Measurements from ENCODE around the gene SPATA33.
"Not testable (repeated sequence)": the region's sequence is repeated elsewhere in the genome, so short reads cannot be mapped to it uniquely, and the experiment has no call there.

Gene SPATA33

DNA sequence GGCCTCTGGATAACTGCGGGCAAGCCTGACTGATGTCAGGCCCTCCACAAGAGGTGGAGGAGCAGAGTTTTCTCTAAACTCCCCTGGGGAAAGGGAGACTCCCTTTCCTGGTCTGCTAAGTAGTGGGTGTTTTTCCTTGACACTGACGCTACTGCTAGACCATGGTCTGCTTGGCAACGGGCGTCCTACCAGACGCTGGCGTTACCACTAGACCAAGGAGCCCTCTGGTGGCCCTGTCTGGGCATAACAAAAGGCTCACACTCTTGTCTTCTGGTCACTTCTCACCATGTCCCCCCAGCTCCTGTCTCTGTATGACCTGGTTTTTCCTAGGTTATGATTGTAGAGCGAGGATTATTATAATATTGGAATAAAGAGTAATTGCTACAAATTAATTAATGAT lies 9.4 kb downstream of the SPATA33 start:
- not testable (repeated sequence) for DNase-seq

DNA sequence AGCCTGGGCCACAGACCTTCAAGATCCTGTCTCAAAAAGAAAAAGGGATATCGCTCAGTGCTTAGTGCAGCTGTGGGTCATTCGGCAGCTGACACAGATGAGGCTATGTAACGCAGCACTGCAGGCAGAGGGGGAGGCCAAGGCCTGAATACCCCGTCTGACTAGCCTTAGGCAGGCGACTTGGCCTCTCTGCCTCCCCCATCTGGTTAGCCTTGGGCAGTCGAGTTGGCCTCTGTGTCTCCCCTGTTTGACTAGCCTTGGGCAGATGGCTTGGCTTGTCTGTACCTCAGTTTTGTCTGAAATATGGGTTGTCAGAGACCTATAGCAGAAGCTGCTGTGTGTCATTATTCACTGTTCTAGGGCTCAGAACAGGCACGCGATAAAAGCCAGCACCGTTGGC lies 10.0 kb downstream of the SPATA33 start:
- DNase-seq, result no peak

DNA sequence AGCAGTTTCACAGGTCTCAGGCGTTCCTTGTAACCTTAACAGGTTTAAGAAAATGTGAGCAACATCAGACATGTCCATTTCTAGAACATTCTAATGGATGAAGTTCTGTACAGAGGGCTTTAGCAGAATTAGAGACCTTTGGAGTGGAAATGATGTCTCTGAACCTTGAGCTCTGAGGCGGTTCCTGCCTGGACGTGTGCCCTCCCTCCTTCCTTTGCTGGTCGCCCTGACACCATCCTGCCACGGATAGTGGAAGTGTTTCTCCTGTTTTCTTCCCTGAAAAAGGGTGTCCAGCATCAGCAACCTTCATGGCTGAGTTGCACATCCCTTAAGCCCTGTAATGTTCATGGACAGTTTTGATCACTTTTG lies 11.1 kb downstream of the SPATA33 start:
- DNase-seq, result no peak

DNA sequence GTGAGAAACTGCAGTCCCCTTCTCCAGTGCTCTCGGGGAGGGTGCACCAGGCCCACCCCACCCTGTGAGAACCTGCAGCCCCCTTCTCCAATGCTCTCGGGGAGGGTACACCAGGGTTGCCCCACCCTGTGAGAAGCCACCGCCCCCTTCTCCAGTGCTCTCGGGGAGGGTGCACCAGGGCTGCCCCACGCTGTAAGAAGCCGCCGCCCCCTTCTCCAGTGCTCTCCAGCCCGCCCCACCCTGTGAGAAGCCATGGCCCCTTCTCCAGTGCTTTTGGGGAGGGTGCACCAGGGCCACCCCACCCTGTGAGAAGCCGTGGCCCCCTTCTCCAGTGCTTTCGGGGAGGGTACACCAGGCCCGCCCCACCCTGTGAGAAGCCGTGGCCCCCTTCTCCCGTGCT lies 12.1 kb downstream of the SPATA33 start:
- no peak for DNase-seq

DNA sequence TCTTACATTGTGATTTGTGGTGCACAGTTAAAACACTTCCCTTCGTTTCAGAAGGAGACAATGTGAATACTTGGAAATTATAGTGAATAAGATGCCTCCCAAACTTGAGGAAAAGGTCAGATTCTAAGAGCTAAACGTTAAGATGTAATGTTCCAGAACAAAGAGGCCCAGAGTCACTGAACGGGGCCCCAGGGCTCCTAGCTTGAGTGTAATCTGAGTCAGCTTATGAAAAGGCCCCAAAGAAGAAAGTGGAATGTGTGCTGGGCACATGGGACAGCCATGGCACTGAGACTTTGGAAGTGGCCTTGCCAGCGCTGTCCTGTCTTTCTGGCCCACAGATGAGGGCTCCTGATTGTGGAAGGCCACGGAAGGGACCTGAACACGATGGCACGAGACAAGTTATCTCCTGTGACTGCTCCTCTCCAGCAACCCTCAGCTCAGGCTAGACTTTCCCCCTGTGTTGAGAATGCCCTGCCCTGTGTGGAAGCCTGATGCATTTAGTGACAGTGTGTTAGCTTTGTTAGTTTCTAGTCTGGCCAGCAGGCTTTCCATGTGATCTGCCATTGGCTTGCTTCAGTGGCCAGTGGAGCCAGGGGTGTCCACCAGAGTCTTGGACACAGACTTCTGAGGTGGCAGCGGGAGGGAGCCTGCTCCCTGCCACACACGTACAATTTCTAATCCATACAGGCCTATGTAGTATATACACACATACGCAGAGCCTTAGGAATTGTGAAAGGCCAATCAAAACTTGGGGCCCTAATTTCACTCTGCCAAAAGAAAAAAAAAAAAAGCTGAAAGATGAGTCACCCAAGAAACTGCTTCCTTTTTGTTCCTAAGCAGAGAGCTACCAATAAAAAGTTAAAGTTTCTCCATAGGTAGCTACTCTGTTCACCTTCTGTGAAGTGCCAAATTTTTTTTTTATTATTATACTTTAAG lies 13.1 kb downstream of the SPATA33 start:
- DNase-seq, result no peak

DNA sequence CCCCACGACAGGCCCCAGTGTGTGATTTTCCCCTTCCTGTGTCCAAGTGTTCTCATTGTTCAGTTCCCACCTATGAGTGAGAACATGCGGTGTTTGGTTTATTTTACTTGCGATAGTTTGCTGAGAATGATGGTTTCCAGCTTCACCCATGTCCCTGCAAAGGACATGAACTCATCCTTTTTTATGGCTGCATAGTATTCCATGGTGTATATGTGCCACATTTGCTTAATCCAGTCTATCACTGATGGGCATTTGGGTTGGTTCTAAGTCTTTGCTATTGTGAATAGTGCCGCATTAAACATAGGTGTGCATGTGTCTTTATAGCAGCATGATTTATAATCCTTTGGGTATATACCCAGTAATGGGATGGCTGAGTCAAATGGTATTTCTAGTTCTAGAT lies 13.9 kb downstream of the SPATA33 start:
- not testable (repeated sequence) for DNase-seq

DNA sequence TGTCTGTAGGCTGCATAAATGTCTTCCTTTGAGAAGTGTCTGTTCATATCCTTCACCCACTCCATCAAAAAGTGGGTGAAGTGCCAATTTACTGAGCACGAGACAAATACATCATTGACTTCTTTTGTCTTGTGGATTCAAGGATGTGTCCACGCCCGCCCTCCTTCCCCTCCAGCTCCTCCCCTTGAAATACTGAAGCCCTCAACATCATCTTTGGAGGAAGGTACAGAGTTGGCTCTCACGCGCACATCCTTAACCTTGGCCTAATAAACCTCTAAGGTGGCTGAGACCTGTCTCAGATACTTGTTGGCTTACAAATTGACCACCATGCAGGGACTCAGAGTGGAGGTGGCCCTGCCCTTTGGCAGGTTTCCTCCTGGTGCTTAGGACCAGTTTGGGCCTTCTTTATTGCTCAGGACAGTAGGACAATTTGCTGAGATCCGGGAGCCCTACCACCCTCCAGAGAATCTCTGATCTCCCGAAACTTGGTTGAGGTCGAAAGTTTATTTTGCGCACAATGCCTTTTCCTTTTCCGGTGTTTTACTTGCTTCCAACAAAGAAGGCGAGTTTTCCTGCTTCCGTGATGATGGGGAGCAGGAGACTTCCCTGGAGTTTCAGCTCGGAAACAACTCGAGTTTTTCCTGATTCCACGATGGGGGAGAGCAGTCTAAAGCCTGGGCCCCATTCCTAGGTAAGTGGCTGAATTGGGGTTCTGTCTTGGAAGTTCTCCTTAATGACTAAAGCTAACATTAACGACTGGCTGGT lies 14.7 kb downstream of the SPATA33 start:
- no peak for DNase-seq

DNA sequence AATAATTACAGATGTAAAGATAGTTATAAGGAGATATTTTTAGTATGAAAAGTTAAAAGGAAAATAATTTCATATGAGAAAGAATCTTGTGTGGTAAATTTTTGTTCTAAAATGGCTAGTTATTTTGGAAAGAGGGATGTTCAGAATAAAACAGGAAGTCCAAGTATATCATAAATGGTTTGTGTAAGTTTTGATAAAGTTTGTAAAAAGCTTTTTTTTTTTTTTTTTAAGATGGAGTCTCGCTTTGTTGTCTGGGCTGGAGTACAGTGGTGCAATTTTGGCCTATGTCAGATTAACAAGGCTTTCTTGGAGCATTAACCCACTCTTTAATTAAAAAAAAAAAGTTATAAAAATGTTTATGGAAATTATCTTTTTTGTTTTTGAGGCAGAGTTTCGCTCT lies 20.6 kb downstream of the SPATA33 start:
- no peak for DNase-seq

DNA sequence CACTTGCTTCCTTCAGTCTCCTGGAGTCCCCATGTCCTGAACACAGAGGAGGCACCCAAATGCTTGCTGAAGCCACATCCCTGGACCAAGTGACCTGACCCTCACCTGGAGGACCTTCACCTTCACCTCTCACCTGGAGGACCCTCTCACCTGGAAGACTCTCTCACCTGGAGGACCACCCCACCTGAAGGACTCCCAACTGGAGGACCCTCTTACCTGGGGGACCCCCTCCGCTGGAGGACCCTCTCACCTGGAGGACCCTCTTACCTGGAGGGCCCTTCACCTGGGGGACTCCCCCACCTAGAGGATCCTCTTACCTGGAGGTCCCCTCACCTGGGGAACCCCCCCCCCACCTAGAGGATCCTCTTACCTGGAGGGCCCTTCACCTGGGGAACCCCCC lies 28.3 kb downstream of the SPATA33 start:
- DNase-seq, result no peak

DNA sequence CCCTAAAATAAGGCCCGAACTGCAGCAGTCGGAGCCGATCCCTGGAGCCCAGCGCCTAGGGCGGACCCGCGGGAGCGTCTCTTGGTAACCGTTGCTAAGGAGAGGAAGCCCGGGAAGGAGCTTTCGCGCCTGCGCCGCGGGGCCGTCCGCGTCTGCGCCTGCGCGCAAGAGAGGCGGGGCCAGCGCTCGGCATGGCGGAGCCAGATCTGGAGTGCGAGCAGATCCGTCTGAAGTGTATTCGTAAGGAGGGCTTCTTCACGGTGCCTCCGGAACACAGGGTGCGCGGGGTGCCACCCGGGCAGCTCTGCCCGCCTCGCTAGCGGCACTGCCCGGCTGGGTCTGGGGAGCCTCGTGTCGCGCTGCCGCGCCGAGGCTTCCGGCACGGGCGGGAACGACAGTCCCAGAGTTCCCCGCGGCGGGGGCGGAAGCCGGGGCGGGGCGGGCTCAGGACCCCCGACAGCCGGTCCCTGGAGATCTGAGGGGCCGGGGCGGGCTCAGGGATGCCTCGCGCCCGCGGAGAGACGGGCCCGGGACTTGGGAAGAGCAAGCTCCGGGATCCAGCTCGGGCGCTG lies 29.0 kb downstream of the SPATA33 start, which contains the start of gene CDK10:
TSS of gene CDK10 (plus strand) at position 170 of the 572 bp plus-strand sequence. CDS start at position 192, 22 bp downstream.
- peak; percentile 71 to 90 for DNase-seq

DNA sequence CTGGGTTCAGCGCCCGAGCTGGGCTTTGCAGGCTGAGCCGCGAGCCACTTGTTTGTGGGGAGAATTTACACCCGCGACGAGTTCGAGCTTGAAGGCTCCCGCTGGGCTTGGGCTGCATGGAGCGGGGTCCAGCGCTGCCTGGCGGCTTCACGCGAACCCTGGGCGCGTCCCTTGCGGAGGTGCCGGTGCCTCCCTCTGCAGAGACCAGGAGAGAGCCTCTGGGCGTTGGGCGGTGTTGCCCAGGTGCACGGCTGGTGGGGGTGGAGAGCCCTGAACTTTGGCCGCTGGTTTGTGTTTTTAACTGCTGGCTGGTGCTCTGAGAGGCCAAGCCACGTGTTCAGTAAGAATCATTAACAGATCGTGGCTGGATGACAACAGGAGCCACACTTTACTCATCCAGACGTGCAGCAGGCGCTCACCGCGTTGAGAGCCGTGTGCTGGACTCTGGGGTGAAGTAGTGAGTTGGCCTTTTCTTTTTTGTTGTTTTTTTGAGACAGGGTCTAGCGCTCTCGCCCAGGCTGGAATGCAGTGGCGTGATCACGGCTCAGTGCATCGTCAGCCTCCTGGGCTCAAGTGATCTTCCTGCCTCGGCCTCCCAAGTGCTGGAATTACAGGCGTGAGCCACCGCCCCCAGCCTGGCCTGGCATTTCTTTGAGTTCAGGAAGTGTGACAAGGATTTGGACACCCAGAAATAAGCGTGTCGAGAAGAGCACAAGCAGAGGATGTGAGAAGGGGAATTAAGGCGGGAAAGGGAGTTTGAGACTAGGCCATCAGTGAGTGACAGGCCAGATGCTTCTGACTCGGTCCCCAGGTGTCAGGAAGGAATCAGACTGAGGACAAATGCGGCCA lies 29.7 kb downstream of the SPATA33 start:
- no peak for DNase-seq

DNA sequence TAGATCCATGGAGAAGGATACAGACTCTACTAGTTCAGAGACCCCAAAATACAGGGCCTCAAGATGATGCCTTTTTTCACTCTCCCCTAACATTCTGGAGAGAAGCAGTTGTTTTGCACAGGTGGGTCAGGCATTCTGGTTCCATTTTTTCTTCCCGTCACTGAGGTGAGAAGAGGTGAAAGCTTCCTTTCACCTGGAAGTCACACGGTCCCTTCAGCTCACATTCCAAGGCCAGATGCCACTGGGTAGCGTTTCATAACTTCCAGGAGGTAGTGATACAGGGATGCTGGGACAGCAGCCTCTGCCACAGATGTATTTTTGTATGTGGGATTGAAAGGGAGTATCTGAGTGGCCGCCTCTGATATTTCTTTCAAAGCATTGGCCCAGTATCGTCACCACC lies 30.8 kb downstream of the SPATA33 start:
- DNase-seq, result no peak

DNA sequence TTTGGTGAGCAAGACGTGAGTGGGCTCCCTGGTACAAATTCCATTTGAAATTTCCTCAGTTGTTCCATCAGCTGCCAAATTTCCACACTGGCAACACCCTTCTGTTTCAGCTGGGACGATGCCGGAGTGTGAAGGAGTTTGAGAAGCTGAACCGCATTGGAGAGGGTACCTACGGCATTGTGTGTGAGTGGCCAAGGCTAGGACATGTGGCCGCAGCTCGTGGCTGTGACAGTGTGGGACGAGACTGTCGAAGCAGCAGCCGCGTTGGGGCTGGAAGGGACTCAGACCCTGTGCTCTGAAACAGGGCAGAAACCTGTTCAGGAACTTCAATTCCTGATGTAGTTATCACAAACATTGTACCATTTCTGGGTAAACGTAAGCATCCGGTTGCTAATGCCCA lies 31.5 kb downstream of the SPATA33 start:
- DNase-seq, result no peak

DNA sequence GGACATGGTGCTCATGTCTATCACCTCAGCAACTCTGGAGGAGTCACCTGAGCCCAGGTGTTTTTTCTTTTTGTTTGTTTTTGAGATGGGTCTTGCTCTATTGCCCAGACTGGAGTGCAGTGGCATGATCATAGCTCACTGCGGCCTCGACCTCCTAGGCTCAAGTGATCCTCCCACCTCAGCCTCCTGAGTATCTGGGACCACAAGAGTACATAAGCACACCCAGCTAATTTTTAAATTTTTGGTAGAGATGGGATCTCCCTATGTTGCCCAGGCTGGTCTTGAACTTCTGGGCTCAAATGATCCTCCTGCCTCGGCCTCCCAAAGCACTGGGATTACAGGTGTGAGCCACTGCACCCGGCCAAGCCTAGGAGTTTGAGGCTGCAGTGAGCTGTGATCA lies 32.0 kb downstream of the SPATA33 start:
- not testable (repeated sequence) for DNase-seq

DNA sequence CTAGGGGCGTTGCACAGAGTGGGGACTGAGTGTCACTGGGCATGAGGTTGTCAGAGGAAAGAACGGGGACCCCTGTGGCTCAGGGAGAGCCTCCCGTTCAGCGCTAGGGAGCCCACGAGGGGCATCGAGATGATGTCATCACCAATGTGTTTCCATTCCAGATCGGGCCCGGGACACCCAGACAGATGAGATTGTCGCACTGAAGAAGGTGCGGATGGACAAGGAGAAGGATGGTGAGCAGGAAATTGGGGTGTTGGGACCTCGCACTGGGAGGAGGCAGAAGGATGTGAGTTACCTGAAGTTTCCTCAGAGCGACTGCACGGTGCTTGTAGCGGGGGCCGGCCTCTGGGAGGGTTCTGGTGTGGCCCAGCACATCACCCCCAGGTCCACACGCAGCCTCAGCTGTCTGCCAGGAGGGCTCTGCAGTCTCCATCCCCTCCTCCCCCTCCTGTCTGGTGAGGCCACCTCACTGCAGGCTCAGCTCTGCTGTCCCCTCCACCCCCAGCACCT lies 32.8 kb downstream of the SPATA33 start:
- DNase-seq, result no peak

DNA sequence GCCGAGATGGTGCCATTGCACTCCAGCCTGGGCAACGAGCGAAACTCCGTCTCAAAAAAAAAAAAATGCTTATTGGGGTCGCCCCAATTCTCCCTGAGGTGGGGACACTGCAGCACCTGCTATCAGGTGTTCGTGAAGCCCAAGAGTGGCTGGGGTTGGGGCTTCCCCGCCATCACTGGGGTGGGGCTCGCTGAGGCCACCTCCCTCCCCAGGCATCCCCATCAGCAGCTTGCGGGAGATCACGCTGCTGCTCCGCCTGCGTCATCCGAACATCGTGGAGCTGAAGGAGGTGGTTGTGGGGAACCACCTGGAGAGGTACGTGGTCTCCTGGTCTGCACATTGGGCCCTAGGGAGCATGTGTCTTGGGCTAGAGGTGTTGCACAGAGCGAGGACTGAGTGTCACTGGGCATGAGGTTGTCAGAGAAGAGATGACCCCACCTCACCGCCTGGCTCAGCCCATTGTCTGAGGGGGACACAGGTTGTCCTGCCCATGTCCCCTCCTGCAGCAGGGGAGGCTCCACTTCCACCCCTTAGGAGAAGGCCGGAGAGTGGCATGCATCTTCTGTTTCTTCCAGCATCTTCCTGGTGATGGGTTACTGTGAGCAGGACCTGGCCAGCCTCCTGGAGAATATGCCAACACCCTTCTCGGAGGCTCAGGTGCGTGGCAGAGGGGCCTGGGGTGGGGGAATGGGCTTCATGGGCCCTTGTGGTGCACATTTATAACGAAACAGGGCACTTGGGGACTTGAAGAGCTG lies 33.8 kb downstream of the SPATA33 start:
- DNase-seq, result no peak

DNA sequence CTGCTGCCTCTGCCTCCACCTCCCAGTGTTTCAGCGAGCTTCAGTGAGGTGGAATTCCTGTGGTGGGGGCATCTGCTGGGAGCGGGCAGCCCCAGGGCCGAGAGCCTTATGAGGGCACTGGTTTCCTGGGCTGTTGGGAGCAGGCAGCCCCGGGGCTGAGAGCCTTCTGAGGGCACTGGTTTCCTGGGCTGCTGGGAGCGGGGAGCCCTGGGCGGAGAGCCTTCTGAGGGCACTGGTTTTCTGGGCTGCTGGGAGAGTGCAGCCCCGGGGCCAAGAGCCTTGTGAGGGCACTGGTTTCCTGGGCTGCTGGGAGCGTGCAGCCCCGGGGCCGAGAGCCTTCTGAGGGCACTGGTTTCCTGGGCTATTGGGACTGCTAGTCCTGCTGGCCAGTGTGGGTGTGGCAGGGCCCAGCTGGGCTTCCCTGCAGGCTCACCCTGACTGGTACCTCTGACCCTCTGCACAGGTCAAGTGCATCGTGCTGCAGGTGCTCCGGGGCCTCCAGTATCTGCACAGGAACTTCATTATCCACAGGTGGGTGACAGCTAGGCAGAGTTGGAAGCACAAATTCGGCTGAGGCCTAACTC lies 34.4 kb downstream of the SPATA33 start:
- no peak for DNase-seq

DNA sequence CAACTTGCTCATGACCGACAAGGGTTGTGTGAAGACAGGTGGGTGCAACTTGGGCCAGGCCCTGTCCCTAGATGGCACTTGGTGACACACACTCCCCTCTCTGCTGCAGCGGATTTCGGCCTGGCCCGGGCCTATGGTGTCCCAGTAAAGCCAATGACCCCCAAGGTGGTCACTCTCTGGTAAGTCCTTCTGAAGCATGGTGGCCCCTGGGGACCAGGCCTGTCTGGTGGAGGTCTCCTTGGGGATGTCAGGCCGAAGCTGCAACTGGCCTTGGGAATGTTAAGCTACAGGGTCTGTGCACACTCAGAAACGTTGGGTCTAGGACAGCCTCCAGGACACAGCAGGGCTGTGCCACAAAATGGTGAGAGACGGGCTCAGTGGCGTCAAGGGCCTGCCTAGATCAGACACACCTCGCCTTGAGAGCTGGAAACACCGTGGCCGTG lies 35.7 kb downstream of the SPATA33 start:
- no peak for DNase-seq

DNA sequence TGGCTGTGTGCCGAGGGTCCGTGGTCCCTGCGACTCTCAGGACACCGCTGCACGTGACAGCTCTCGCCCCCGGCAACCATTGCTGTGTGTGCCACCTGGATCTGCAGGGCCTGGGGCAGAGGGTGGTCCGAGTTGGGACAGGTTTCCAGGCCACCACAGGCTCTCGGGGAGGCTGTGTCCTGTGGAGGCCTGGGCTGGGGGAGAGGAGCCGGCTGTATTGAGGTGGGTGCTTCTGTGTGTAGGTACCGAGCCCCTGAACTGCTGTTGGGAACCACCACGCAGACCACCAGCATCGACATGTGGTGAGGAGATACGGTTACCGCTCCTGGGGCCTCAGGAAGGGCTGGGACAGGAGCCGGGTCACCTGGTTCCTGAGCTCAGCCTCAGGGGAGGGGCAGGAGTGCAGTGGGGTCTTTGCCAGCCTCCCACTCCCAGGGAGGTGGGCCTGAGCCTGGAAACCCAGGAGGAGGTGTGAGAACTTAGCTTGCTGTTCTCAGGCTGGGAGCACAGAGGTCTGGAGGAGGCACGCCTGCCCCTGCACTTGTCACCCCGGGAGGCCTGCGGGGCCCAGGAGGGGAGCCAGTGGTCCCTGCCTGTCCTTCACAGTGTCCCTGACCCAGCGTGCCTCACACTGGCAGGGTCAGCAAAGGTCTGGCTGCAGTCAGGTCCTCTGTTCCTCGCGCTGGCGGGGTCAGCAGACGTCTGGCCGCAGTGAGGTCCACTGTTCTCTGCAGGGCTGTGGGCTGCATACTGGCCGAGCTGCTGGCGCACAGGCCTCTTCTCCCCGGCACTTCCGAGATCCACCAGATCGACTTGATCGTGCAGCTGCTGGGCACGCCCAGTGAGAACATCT lies 36.5 kb downstream of the SPATA33 start:
- DNase-seq, result no peak

DNA sequence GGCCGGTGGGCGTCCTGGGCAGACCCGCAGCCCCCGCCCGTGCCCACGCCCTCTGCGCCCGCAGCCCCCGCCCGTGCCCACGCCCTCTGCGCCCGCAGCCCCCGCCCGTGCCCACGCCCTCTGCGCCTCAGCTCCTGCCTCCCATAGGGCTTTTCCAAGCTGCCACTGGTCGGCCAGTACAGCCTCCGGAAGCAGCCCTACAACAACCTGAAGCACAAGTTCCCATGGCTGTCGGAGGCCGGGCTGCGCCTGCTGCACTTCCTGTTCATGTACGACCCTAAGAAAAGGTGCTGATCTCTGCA lies 37.1 kb downstream of the SPATA33 start:
- DNase-seq, result not testable (repeated sequence)

All from NCI-H446 (cell line).